Endothelial cell of umbilical vein (primary cell): ENCODE measurements around the gene CCDC85C. TPM values are rescaled to one million over a fixed set of nuclear protein-coding genes. Genes with fewer than 3 reads are reported as not detected.

Experiments used
- BruUV-seq: library from RNA; stranded (reverse); fragments of 400-500 nt; replicated peaks from 2 replicates; lab custom pipeline; 2021; lab: Mats Ljungman, UMichigan
- CTCF ChIA-PET: fragments of 300-600, 350-600 bp; sonication (Branson Sonifier 250); formaldehyde crosslinking; loops from one replicate; lab custom pipeline; 2021; ENCODE audit warnings: antibody characterized with exemption, inconsistent platforms; lab: Charles Lee
- POLR2A ChIA-PET: fragments of 300-600, 350-600 bp; sonication (Branson Sonifier 250); formaldehyde crosslinking; loops from one replicate; lab custom pipeline; 2021; ENCODE audit warnings: antibody characterized with exemption, inconsistent platforms; lab: Charles Lee
- DNase-seq: peaks from one replicate; pipeline ENCODE4 v3.0.0-alpha.2; 2011; ENCODE audit warnings: low read depth, low spot score
- FAIRE-seq: peaks from 2 replicates; lab custom pipeline; 2011; peaks lifted over from hg19 to GRCh38; lab: Jason Lieb, UNC
- H2AFZ ChIP-seq: 2 replicates; pipeline ENCODE4 v1.6.0; 2012; ENCODE audit warnings: low read depth, low read length, control low read depth, inconsistent platforms
- H3K27ac ChIP-seq: 2 replicates; pipeline ENCODE4 v1.5.1; 2011; ENCODE audit warnings: low read depth, mild to moderate bottlenecking, control low read depth, low read length, moderate library complexity; ENCODE audit not compliant: insufficient read depth
- H3K27me3 ChIP-seq, 2 experiments: 2 replicates each; pipeline versions ENCODE4 v1.6.0 to v1.6.1; 2011; ENCODE audit warnings: low read length in 2 of 2, mixed read lengths in 1 of 2; ENCODE audit not compliant: control insufficient read depth in 2 of 2, insufficient read depth in 2 of 2
- H3K36me3 ChIP-seq, 2 experiments: 2 replicates in 1 of 2; 3 replicates in 1 of 2; pipeline ENCODE4 v1.5.1; 2011; ENCODE audit warnings: low read length in 2 of 2, mild to moderate bottlenecking in 1 of 2, moderate library complexity in 1 of 2; ENCODE audit not compliant: control insufficient read depth in 2 of 2, insufficient read depth in 2 of 2; ENCODE audit errors: extremely low read depth in 1 of 2
- H3K4me1 ChIP-seq: 3 replicates; pipeline ENCODE4 v1.5.1; 2011; ENCODE audit warnings: mild to moderate bottlenecking, low read length; ENCODE audit not compliant: control insufficient read depth, insufficient read depth; ENCODE audit errors: extremely low read depth
- H3K4me2 ChIP-seq: 2 replicates; pipeline ENCODE4 v1.6.1; 2011; ENCODE audit warnings: low read length, control low read depth, mixed read lengths; ENCODE audit not compliant: insufficient read depth
- H3K4me3 ChIP-seq, 3 experiments: fragments of 200-600 bp in 1 of 3; sonication (generic), shearing (Covaris generic) in 1 of 3; replicated peaks in 1 of 3; 2 replicates each; pipeline ENCODE4 v1.5.1; 2011 to 2016; ENCODE audit warnings: control low read depth in 3 of 3, low read length in 3 of 3, mild to moderate bottlenecking in 2 of 3, inconsistent platforms in 1 of 3, low read depth in 1 of 3, moderate library complexity in 1 of 3; ENCODE audit not compliant: insufficient read depth in 1 of 3
- H3K79me2 ChIP-seq: 2 replicates; pipeline ENCODE4 v1.6.0; 2012; ENCODE audit warnings: low read length, inconsistent platforms; ENCODE audit not compliant: control insufficient read depth, insufficient read depth
- H3K9ac ChIP-seq: replicated peaks from 2 replicates; pipeline ENCODE3; 2011; ENCODE audit warnings: low read length, control low read depth; ENCODE audit not compliant: insufficient read depth; ENCODE audit errors: extremely low read depth
- H3K9me1 ChIP-seq: replicated peaks from 3 replicates; pipeline ENCODE4 v1.6.0; 2011; ENCODE audit warnings: mild to moderate bottlenecking, low read length; ENCODE audit not compliant: control insufficient read depth, insufficient read depth; ENCODE audit errors: extremely low read depth
- H3K9me3 ChIP-seq: replicated peaks from 2 replicates; pipeline ENCODE4 v1.5.1; 2012; ENCODE audit warnings: low read length, inconsistent platforms; ENCODE audit not compliant: control insufficient read depth, insufficient read depth
- H4K20me1 ChIP-seq: replicated peaks from 2 replicates; pipeline ENCODE3; 2011; ENCODE audit warnings: mild to moderate bottlenecking, low read length; ENCODE audit not compliant: control insufficient read depth, insufficient read depth; ENCODE audit errors: extremely low read depth
- MYC ChIP-seq: IDR thresholded peaks from one replicate; pipeline ENCODE4 v1.6.1; 2011; ENCODE audit warnings: mild to moderate bottlenecking, low read depth, low read length
- POLR2A ChIP-seq: IDR thresholded peaks from 2 replicates; pipeline ENCODE4 v1.6.1; 2012; ENCODE audit warnings: low read depth, mild to moderate bottlenecking, control low read depth, low read length
- dilution Hi-C: fragments of 300-500 bp; cut with MboI; formaldehyde crosslinking; loops from one replicate; pipeline ENCODE4 v1.15.0; 2019; ENCODE audit warnings: low sequenced_read_pairs; ENCODE audit not compliant: extremely low pct_ligation_motif_present
- intact Hi-C: fragments of 100-400 bp; cut with micrococcal nuclease; formaldehyde crosslinking; loops from one replicate; pipeline ENCODE4 v1.10.0; 2022
- polyA plus RNA-seq, 4 experiments: library from polyadenylated mRNA; depleted of rRNA in 3 of 4; stranded (reverse) in 3 of 4; unstranded in 1 of 4; fragments of >200 nt; gene quantifications; 2 replicates each; pipeline versions ENCODE4 v1.2.1 to v1.2.3, GENCODE V29; 2011 to 2012; ENCODE audit warnings: missing spikeins in 1 of 4
- total RNA-seq: library from RNA; stranded (reverse); gene quantifications from 2 replicates; pipeline ENCODE4 v1.2.3, GENCODE V29; 2021
- TF ChIP-seq, protein P1 (sequence below), 2 donors: IDR thresholded peaks; 1 replicate in 1 of 2; 2 replicates in 1 of 2; pipeline ENCODE4 v1.5.1; 2011; ENCODE audit warnings: low read length in 2 of 2, mild to moderate bottlenecking in 2 of 2, moderate library complexity in 2 of 2, control low read depth in 1 of 2, inconsistent platforms in 1 of 2, low read depth in 1 of 2; ENCODE audit not compliant: insufficient read depth in 1 of 2; ENCODE audit errors: extremely low read depth in 1 of 2

The CCDC85C gene
- total and polyA plus RNA-seq, 2 donors (not counting 3 experiments of a cell fraction or from before 2014, with no cell fraction given): 7.5 to 17.8 TPM

DNA sequence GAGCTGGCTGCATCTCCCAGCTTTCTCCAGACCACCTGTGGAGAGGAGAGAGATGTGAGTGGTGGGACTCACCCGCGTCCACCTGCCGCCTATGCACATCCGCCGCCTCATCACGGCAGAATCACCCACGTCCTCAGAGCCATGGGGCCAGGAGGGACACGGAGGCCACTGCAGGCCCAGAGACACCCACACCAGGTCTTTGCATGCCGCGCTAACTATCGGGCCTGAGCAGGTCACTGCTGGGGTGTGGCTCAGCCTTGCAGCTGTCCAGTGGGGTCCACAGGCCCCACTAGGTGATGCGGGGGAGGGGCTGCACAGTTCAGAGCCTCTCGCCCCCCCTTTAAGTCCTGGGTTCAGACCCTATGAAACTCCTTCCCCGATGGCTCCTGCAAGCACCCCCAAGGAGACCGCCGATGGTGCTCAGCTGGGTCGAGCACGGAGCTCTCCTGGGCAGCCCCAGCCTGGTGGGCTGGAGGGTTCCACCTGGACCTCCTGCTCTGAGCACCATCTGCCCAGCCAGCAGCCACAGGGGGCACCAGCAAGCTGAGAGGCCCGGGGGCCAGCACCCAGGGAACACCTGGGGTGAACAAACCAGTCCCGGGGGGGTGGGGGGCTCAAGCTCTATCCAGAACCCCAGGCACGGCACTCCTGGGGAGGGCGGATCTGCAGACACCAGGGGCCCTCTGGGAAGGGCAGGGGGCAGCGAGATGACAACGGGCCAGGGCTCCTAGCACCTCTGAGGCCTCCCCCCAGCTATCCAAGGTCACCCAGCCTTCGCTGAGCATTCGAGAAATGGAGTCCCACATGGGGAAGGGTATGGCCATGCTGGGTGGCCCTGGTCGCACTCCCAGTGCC is 88.5 kb downstream of the CCDC85C start:
- Histone ChIP-seq H3K4me2 (no peak overlapping the region), H3K4me3 (no peak overlapping the region), H3K9me3 (no peaks in the 10 kb centered on the region), H3K9me1 (no peaks in the 10 kb centered on the region), H3K27ac (no peak overlapping the region), H3K36me3 (peaks cover 0 to 14% of the 10 kb centered on the region in 2 experiments), H3K27me3 (no peaks in the 10 kb centered on the region), H2AFZ (no peak overlapping the region), H3K4me1 (no peaks in the 10 kb centered on the region), H3K9ac (no peak overlapping the region), H4K20me1 (no peaks in the 10 kb centered on the region), H3K79me2 (no peaks in the 10 kb centered on the region)
- intact Hi-C loops: no loop called here
- no TSS peak for BruUV-seq
- CTCF ChIA-PET: interaction anchor here (1.3 kb wide), 1 partner anchor 113 kb away, joined by 3 read pairs; no protein-coding TSS in a partner anchor
- TF ChIP-seq POLR2A: no peak
- no peak for TF ChIP-seq MYC
- TF ChIP-seq, protein P1, sequence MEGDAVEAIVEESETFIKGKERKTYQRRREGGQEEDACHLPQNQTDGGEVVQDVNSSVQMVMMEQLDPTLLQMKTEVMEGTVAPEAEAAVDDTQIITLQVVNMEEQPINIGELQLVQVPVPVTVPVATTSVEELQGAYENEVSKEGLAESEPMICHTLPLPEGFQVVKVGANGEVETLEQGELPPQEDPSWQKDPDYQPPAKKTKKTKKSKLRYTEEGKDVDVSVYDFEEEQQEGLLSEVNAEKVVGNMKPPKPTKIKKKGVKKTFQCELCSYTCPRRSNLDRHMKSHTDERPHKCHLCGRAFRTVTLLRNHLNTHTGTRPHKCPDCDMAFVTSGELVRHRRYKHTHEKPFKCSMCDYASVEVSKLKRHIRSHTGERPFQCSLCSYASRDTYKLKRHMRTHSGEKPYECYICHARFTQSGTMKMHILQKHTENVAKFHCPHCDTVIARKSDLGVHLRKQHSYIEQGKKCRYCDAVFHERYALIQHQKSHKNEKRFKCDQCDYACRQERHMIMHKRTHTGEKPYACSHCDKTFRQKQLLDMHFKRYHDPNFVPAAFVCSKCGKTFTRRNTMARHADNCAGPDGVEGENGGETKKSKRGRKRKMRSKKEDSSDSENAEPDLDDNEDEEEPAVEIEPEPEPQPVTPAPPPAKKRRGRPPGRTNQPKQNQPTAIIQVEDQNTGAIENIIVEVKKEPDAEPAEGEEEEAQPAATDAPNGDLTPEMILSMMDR (IDR thresholded peaks at IDR 0.05; ENCODE audit: extremely low read depth in 1 of 2, insufficient read depth in 1 of 2, low read depth in 1 of 2, low read length in 2 of 2): no peak
- POLR2A ChIA-PET: no interaction called here
- dilution Hi-C loops: no loop called here
- DNase-seq: no peak
- no peak for FAIRE-seq
